Keratinocyte (primary cell): Measurements from ENCODE around the gene LRRC71.

ENCODE experiments used
- EZH2 ChIP-seq: IDR thresholded peaks from one replicate; pipeline ENCODE4 v1.6.1; 2012; ENCODE audit warnings: inconsistent platforms, mild to moderate bottlenecking, low read length, moderate library complexity
- TF ChIP-seq, protein P1 (sequence below), 3 experiments: IDR thresholded peaks in 1 of 3; conservative IDR thresholded peaks in 1 of 3; optimal IDR thresholded peaks in 1 of 3; 2 replicates in 2 of 3; 3 replicates in 1 of 3; pipeline versions ENCODE3 to v1.5.1; 2011; ENCODE audit warnings: low read length in 3 of 3, mild to moderate bottlenecking in 3 of 3, moderate library complexity in 2 of 3, control low read depth in 1 of 3, inconsistent platforms in 1 of 3; ENCODE audit not compliant: insufficient read depth in 2 of 3; ENCODE audit errors: extremely low read depth in 1 of 3

- TF ChIP-seq, protein P1, sequence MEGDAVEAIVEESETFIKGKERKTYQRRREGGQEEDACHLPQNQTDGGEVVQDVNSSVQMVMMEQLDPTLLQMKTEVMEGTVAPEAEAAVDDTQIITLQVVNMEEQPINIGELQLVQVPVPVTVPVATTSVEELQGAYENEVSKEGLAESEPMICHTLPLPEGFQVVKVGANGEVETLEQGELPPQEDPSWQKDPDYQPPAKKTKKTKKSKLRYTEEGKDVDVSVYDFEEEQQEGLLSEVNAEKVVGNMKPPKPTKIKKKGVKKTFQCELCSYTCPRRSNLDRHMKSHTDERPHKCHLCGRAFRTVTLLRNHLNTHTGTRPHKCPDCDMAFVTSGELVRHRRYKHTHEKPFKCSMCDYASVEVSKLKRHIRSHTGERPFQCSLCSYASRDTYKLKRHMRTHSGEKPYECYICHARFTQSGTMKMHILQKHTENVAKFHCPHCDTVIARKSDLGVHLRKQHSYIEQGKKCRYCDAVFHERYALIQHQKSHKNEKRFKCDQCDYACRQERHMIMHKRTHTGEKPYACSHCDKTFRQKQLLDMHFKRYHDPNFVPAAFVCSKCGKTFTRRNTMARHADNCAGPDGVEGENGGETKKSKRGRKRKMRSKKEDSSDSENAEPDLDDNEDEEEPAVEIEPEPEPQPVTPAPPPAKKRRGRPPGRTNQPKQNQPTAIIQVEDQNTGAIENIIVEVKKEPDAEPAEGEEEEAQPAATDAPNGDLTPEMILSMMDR (optimal IDR thresholded peaks at IDR 0.05 in 1 of 3, IDR thresholded peaks at IDR 0.05 in 1 of 3, conservative IDR thresholded peaks at IDR 0.05 in 1 of 3; ENCODE audit: extremely low read depth in 1 of 3, insufficient read depth in 2 of 3, low read length in 3 of 3) = no peak
- no peak for TF ChIP-seq EZH2
These were observed 54.7 kb downstream of the LRRC71 start for GRCh38 chr1:156975084-156975483.
